ENCODE measurements around the gene ZDHHC17. TPM values are rescaled to one million over a fixed set of nuclear protein-coding genes. Genes with fewer than 3 reads are reported as not detected.
"Not testable (repeated sequence)": the region's sequence is repeated elsewhere in the genome, so short reads cannot be mapped to it uniquely, and the experiment has no call there.

Gene ZDHHC17
- total RNA-seq, 4 donors from 2014 or later = 56.7 to 163 (median 80.8) TPM

DNA sequence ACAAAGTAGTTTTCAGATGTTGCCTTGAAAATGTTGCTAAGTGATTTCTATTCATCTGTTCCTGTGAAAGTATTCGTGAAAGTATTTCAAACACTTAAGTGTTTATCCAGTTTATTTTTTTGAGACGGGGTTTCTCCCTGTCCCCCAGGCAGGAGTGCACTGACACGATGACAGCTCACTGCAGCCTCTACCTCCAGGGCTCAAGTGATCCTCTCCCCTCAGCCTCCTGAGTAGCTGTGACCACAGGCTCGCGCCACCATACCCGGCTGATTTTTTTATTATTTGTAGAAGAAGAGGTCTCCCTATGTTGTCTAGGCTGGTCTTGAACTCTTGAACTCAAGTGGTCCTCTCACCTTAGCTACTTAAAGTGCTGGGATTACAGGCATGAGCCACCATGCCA, 1.7 kb downstream of the ZDHHC17 start:
- Histone ChIP-seq H3K27me3 (no peaks in the 10 kb centered on the region), H3K27ac (peak overlapping the region in 2 of 4 donors; percentile 97 to 99), H3K4me1 (peaks cover 0 to 50% (median 0%) of the 10 kb centered on the region in 4 donors), H3K36me3 (no peaks in the 10 kb centered on the region), H3K4me3 (peak overlapping the region in 2 of 4 donors; percentile 77 to 93), H3K9me3 (no peaks in the 10 kb centered on the region)
- no peak for DNase-seq (ENCODE audit: low spot score in 2 of 2)
- TF ChIP-seq, protein P1, sequence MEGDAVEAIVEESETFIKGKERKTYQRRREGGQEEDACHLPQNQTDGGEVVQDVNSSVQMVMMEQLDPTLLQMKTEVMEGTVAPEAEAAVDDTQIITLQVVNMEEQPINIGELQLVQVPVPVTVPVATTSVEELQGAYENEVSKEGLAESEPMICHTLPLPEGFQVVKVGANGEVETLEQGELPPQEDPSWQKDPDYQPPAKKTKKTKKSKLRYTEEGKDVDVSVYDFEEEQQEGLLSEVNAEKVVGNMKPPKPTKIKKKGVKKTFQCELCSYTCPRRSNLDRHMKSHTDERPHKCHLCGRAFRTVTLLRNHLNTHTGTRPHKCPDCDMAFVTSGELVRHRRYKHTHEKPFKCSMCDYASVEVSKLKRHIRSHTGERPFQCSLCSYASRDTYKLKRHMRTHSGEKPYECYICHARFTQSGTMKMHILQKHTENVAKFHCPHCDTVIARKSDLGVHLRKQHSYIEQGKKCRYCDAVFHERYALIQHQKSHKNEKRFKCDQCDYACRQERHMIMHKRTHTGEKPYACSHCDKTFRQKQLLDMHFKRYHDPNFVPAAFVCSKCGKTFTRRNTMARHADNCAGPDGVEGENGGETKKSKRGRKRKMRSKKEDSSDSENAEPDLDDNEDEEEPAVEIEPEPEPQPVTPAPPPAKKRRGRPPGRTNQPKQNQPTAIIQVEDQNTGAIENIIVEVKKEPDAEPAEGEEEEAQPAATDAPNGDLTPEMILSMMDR (IDR thresholded peaks at IDR 0.05) = no peak
- TF ChIP-seq POLR2A (IDR thresholded peaks at IDR 0.05) = no peak
- TF ChIP-seq EP300 (IDR thresholded peaks at IDR 0.05) = no peak
- 72 to 78% methylated on average over 6 of the region's 6 CpGs for WGBS, 2 donors

DNA sequence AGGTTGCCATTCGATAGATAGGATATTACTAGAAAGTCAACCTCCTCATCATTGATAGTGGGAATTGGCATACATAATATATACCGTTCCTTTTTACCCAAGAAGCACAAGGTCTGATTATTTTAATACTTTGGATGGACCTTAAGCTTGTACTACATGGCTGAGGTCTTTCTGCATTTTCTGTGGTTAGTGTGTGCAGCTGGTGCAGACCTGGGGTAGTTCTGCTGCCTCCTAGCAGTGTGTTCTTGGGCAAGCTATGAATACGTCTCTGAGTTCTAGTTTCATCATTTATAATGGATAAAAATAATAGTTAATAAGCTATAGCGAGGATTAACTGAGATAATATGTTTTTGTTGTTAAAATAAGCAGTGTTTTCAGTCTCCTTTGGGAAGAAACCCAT, 2.2 kb downstream of the ZDHHC17 start:
- Histone ChIP-seq H3K27me3 (no peaks in the 10 kb centered on the region), H3K9me3 (no peaks in the 10 kb centered on the region), H3K4me3 (no peak overlapping the region), H3K4me1 (peaks cover 0 to 52% (median 0%) of the 10 kb centered on the region in 4 donors), H3K36me3 (no peaks in the 10 kb centered on the region), H3K27ac (no peak overlapping the region)
- WGBS, 2 donors = 88 to 89% methylated on average over 4 of the region's 4 CpGs
- TF ChIP-seq, protein P1 (IDR thresholded peaks at IDR 0.05) = no peak
- no peak for TF ChIP-seq EP300 (IDR thresholded peaks at IDR 0.05)
- no peak for TF ChIP-seq POLR2A (IDR thresholded peaks at IDR 0.05)
- no peak for DNase-seq (ENCODE audit: low spot score in 2 of 2)

DNA sequence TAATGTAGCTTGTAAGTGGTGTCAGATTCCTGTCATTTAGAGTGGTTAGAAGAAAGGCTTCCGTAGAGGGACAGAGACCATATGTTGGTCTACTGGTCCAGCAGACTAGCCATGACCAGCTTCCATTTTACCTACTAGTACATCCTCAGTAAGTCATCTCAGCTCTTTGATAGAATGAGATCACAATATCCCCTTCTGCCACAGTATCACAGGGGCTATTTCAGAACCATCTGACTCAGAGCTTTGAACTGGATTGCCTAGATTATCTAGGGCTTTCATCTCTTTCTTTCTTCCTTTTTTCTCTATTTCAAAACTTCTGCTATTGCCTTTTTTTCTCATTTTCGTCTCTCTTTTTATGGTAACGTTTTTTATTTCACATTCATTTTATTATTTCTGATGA, 4.7 kb downstream of the ZDHHC17 start:
- Histone ChIP-seq H3K36me3 (peaks cover 0 to 7% (median 0%) of the 10 kb centered on the region in 3 donors), H3K4me1 (peaks cover 0 to 56% (median 0%) of the 10 kb centered on the region in 4 donors), H3K9me3 (no peaks in the 10 kb centered on the region), H3K27ac (peak overlapping the region in 1 of 4 donors; percentile 0), H3K27me3 (no peaks in the 10 kb centered on the region), H3K4me3 (no peak overlapping the region)
- WGBS, 2 donors = 76 to 81% methylated on average over 3 of the region's 3 CpGs
- no peak for DNase-seq (ENCODE audit: low spot score in 2 of 2)
- TF ChIP-seq, protein P1 (IDR thresholded peaks at IDR 0.05) = no peak
- TF ChIP-seq EP300 (IDR thresholded peaks at IDR 0.05) (no peak), POLR2A (IDR thresholded peaks at IDR 0.05) (no peak)

DNA sequence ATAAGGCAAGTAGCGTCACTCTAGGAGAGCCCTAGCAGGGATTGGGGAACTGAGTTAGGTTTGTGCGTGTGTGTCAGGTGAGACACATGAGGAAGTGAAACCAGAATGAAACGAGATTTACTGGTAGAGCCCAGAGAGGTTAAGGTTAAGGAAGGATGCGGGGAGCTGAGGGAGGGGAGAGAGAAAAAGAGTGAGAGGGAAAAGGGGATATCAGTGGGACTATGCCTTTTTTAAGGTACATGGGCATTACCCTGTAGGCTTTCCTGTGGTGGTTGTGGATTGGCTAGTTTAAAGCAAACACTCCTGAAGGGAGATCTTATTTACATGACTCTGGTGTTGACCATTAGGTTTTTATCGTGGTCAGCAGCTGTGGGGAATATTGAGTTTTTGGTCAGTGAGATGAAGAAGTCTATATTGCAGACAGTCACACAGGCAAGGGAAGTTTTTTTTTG, 13.9 kb downstream of the ZDHHC17 start:
- TF ChIP-seq POLR2A (IDR thresholded peaks at IDR 0.05) (no peak), EP300 (IDR thresholded peaks at IDR 0.05) (no peak)
- TF ChIP-seq, protein P1 (IDR thresholded peaks at IDR 0.05) = no peak
- 84 to 85% methylated on average over 5 of the region's 5 CpGs for WGBS, 2 donors
- no peak for DNase-seq (ENCODE audit: low spot score in 2 of 2)
- H3K36me3 ChIP-seq = peaks cover 0 to 4% (median 0%) of the 10 kb centered on the region in 3 donors
- H3K27me3 ChIP-seq = no peaks in the 10 kb centered on the region
- peaks cover 0 to 77% (median 15%) of the 10 kb centered on the region in 4 donors for H3K4me1 ChIP-seq
- H3K27ac ChIP-seq = no peak overlapping the region
- no peaks in the 10 kb centered on the region for H3K9me3 ChIP-seq
- no peak overlapping the region for H3K4me3 ChIP-seq

DNA sequence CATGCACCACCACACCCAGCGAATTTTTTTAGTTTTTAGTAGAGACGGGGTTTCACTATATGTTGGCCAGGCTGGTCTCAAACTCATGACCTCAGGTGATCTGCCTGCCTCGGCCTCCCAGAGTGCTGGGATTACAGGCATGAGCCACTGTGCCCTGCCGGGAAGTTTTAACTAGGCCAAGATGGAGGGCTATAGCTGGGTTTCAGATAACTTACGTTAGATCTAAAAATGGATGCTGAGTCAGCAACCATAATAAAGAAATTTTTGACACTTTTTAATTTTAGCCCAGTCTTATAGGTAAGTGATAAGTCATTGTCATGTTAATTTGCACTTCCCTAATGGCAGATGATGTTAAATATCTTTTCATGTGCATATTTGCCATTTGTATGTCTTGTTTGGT, 14.4 kb downstream of the ZDHHC17 start:
- H3K4me3 ChIP-seq = no peak overlapping the region
- WGBS, 2 donors = 77 to 86% methylated on average over 5 of the region's 5 CpGs
- H3K36me3 ChIP-seq = no peaks in the 10 kb centered on the region
- H3K4me1 ChIP-seq = peaks cover 0 to 83% (median 15%) of the 10 kb centered on the region in 4 donors
- DNase-seq (ENCODE audit: low spot score in 2 of 2) = no peak
- no peaks in the 10 kb centered on the region for H3K9me3 ChIP-seq
- TF ChIP-seq POLR2A (IDR thresholded peaks at IDR 0.05) = no peak
- no peak for TF ChIP-seq EP300 (IDR thresholded peaks at IDR 0.05)
- TF ChIP-seq, protein P1 (IDR thresholded peaks at IDR 0.05) = no peak
- no peaks in the 10 kb centered on the region for H3K27me3 ChIP-seq
- H3K27ac ChIP-seq = no peak overlapping the region

DNA sequence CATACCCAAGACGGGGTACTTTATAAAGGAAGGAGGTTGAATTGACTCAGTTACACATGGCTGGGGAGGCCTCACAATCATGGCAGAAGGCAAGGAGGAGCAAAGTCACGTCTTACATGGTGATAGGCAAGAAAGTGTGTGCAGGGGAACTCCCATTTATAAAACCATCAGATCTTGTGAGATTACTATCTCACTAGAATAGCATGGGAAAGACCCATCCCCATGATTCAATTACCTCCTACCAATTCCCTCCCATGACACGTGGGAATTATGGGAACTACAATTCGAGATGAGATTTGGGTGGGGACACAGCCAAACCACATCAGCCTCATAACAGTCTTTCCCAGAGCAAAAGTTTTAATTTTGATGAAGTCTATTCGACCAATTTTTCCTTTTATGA, 15.4 kb downstream of the ZDHHC17 start:
- not testable (repeated sequence) for H3K27ac ChIP-seq; DNase-seq (ENCODE audit: low spot score in 2 of 2); H3K36me3 ChIP-seq; H3K27me3 ChIP-seq; H3K4me3 ChIP-seq; H3K9me3 ChIP-seq
- peaks cover 0 to 89% (median 16%) of the 10 kb centered on the region in 4 donors for H3K4me1 ChIP-seq
- 81 to 85% methylated on average over 5 of the region's 5 CpGs for WGBS, 2 donors

Data from tibial nerve (tissue), 4 donors.